ENCODE measurements around the gene SOX6. TPM values are rescaled to one million over a fixed set of nuclear protein-coding genes. Genes with fewer than 3 reads are reported as not detected.

Gene SOX6
- polyA plus RNA-seq, 1 experiment, result 6.0 TPM

DNA sequence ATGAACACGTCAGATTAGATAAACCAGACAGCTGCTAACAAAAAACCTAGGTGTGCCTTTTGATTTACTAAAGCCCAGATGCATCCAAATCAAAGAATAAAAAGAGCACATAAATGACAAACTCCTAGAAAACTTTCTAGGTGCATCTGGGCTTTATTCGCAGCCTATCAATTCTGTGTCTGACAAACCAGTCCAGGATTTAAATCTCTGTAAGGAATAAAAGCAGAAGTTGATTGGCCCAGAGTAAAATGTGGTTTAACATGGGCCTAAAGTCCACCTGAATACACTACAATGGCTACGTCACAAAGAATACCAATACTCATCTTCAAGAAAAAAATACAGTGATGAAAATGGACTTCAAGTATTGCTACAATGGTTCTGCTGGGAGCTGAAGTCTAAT, 66.8 kb downstream of the SOX6 start:
- DNase-seq (ENCODE audit: low read depth, low spot score), result no peak
- H3K27me3 ChIP-seq (ENCODE audit: control insufficient read depth, insufficient read depth, low read length), result no peaks in the 10 kb centered on the region
- POLR2A ChIA-PET, result no interaction called here
- H3K27ac ChIP-seq (ENCODE audit: low read depth, low read length), result no peak overlapping the region
- TF ChIP-seq, protein P1, sequence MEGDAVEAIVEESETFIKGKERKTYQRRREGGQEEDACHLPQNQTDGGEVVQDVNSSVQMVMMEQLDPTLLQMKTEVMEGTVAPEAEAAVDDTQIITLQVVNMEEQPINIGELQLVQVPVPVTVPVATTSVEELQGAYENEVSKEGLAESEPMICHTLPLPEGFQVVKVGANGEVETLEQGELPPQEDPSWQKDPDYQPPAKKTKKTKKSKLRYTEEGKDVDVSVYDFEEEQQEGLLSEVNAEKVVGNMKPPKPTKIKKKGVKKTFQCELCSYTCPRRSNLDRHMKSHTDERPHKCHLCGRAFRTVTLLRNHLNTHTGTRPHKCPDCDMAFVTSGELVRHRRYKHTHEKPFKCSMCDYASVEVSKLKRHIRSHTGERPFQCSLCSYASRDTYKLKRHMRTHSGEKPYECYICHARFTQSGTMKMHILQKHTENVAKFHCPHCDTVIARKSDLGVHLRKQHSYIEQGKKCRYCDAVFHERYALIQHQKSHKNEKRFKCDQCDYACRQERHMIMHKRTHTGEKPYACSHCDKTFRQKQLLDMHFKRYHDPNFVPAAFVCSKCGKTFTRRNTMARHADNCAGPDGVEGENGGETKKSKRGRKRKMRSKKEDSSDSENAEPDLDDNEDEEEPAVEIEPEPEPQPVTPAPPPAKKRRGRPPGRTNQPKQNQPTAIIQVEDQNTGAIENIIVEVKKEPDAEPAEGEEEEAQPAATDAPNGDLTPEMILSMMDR (IDR thresholded peaks at IDR 0.05; ENCODE audit: low read depth, low read length), result no peak
- H3K9me3 ChIP-seq (ENCODE audit: control insufficient read depth, insufficient read depth, low read length), result no peaks in the 10 kb centered on the region
- H3K4me3 ChIP-seq (ENCODE audit: low read depth, low read length), result no peak overlapping the region
- CTCF ChIA-PET, result no interaction called here

DNA sequence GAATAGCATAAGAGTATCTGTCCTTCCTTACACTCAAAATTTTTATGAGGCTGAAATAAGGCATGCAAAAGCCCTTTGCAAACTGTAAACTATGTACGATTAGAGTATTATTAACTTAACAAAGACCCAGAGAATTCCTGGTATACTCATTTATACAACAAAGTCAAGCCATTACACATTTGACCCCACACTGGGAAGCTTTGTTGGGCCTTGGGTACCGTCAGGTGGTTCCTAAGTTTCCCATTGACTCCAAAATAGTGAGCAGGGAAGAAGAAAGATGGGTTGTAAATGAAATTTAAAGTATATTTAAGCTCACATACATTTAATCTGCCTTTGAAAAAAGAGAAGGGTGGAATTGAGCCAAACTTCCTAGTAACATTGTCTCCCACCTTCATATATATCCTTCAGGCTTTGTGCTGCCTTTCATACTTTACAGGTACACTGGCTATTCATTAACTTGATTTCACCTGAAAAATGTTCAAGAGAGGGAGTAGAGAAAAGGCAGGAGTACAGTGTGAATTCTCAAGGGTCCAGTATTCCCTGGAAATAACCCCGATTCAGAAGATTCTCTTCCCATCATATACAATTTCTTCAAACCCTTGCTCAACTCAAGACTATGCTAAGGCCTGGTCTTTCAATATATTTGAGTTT, 68.6 kb downstream of the SOX6 start:
- ChIA-PET CTCF (no interaction called here), POLR2A (no interaction called here)
- no peaks in the 10 kb centered on the region for H3K27me3 ChIP-seq (ENCODE audit: control insufficient read depth, insufficient read depth, low read length)
- DNase-seq (ENCODE audit: low read depth, low spot score), result no peak
- TF ChIP-seq, protein P1 (IDR thresholded peaks at IDR 0.05; ENCODE audit: low read depth, low read length), result no peak
- no peak overlapping the region for H3K27ac ChIP-seq (ENCODE audit: low read depth, low read length)
- H3K9me3 ChIP-seq (ENCODE audit: control insufficient read depth, insufficient read depth, low read length), result no peaks in the 10 kb centered on the region
- H3K4me3 ChIP-seq (ENCODE audit: low read depth, low read length), result no peak overlapping the region

DNA sequence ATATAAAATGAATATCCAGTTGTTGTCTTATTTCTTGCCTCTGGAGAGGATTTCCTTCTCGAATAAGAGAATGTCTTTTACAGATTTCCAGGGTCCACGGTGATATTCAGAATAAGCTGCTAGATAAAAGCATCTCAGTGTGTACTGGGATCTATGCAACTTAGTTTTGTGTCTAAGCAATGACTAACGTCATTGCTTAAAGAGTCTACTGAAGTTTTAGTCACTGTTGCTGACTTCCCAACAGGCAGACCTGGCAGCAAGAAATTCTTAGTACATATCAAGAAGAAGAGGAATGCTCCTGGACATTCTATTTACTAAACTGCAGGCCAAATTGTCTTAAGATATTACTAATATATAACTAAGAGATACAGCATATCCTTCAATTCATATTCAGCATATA, 70.3 kb downstream of the SOX6 start:
- no peak for DNase-seq (ENCODE audit: low read depth, low spot score)
- Histone ChIP-seq H3K27ac (ENCODE audit: low read depth, low read length) (no peak overlapping the region), H3K4me3 (ENCODE audit: low read depth, low read length) (no peak overlapping the region), H3K9me3 (ENCODE audit: control insufficient read depth, insufficient read depth, low read length) (no peaks in the 10 kb centered on the region), H3K27me3 (ENCODE audit: control insufficient read depth, insufficient read depth, low read length) (no peaks in the 10 kb centered on the region)
- ChIA-PET POLR2A (no interaction called here), CTCF (no interaction called here)
- TF ChIP-seq, protein P1 (IDR thresholded peaks at IDR 0.05; ENCODE audit: low read depth, low read length), result no peak

DNA sequence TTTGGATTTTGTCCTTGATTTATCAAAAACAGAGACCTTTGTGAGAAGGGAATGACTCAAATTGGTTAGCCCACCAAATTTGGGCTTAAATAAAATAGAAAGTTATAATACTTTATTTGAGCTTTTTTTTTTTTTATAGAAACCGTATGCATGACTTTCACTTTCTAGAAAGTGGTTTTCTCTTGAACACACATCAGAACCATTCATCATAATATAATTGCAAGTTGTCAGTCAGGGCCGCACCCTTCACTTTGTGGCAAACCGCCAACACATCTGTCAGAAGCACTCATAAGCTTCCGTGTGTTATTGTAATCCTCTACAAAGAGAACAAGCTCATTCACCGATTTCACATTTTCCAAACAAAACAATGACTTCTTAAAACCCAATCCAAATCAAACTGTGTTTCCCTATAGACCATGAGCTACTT, 76.1 kb downstream of the SOX6 start:
- POLR2A ChIA-PET, result interaction anchor here (0.7 kb wide), 1 partner anchor 22 kb away, joined by 3 read pairs; no protein-coding TSS in a partner anchor
- TF ChIP-seq, protein P1 (IDR thresholded peaks at IDR 0.05; ENCODE audit: low read depth, low read length), result no peak
- no peaks in the 10 kb centered on the region for H3K9me3 ChIP-seq (ENCODE audit: control insufficient read depth, insufficient read depth, low read length)
- DNase-seq (ENCODE audit: low read depth, low spot score), result no peak
- no peak overlapping the region for H3K4me3 ChIP-seq (ENCODE audit: low read depth, low read length)
- CTCF ChIA-PET, result interaction anchor here (1.0 kb wide), 1 partner anchor 631 kb away, joined by 5 read pairs; no protein-coding TSS in a partner anchor
- no peak overlapping the region for H3K27ac ChIP-seq (ENCODE audit: low read depth, low read length)
- no peaks in the 10 kb centered on the region for H3K27me3 ChIP-seq (ENCODE audit: control insufficient read depth, insufficient read depth, low read length)

DNA sequence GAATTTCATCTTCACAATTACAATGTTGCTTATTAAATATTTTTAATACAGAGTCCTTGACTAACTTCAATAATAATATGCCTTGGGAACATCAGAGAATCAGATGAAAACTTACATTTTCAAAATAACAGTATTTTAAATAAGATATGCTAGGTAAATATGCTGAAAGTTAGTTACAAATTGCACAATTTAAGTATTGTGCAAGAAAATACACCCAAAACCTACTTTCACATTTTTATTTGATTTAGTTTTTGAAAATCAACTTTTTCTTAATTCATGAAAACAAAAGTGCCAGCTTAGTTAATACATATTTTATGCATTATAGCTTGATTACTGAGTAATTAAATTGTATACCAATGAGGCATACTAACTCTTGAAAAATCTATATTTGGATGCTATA, 76.8 kb downstream of the SOX6 start:
- TF ChIP-seq, protein P1 (IDR thresholded peaks at IDR 0.05; ENCODE audit: low read depth, low read length), result no peak
- H3K4me3 ChIP-seq (ENCODE audit: low read depth, low read length), result no peak overlapping the region
- no peaks in the 10 kb centered on the region for H3K27me3 ChIP-seq (ENCODE audit: control insufficient read depth, insufficient read depth, low read length)
- DNase-seq (ENCODE audit: low read depth, low spot score), result no peak
- ChIA-PET POLR2A (no interaction called here), CTCF (no interaction called here)
- H3K27ac ChIP-seq (ENCODE audit: low read depth, low read length), result no peak overlapping the region
- H3K9me3 ChIP-seq (ENCODE audit: control insufficient read depth, insufficient read depth, low read length), result no peaks in the 10 kb centered on the region

Data from AG04450 (cell line).